Caco-2 (cell line): ENCODE data around the gene CARD16. TPM values are rescaled to one million over a fixed set of nuclear protein-coding genes. Genes with fewer than 3 reads are reported as not detected.
"Not testable (repeated sequence)": the region's sequence is repeated elsewhere in the genome, so short reads cannot be mapped to it uniquely, and the experiment has no call there.

Experiments
- BruUV-seq: library from RNA; stranded (reverse); fragments of 400-500 nt; replicated peaks from 2 replicates; lab custom pipeline; 2021; lab: Mats Ljungman, UMichigan
- CTCF ChIA-PET: fragments of 300-600 bp; sonication (Branson Sonifier 250); formaldehyde crosslinking; loops from one replicate; lab custom pipeline; 2022; ENCODE audit warnings: antibody characterized with exemption; lab: Charles Lee
- POLR2A ChIA-PET: fragments of 300-600 bp; sonication (Branson Sonifier 250); formaldehyde crosslinking; loops from one replicate; lab custom pipeline; 2022; ENCODE audit warnings: antibody characterized with exemption; lab: Charles Lee
- DNase-seq, 2 experiments: peaks; one replicate each; pipeline versions ENCODE4 v3.0.0 to v3.0.0-alpha.2; 2020 to 2022
- H3K27me3 ChIP-seq: replicated peaks from 2 replicates; pipeline ENCODE4 v1.6.0; 2011; ENCODE audit warnings: low read length; ENCODE audit not compliant: control insufficient read depth, insufficient read depth
- H3K36me3 ChIP-seq: 2 replicates; pipeline ENCODE4 v1.5.1; 2011; ENCODE audit warnings: low read length; ENCODE audit not compliant: control insufficient read depth, insufficient read depth
- H3K4me1 ChIP-seq: fragments of 250-450 bp; sonication (Bioruptor Pico); 2 replicates; pipeline ENCODE4 v1.5.1; 2020; ENCODE audit warnings: mild to moderate bottlenecking
- H3K4me3 ChIP-seq: 2 replicates; pipeline ENCODE4 v1.5.1; 2011; ENCODE audit warnings: low read depth, mild to moderate bottlenecking, control low read depth, low read length
- H3K9me3 ChIP-seq: fragments of 250-450 bp; sonication (Bioruptor Pico); 2 replicates; pipeline ENCODE4 v1.5.1; 2020; ENCODE audit warnings: mild to moderate bottlenecking, moderate library complexity
- H3K27ac Mint-ChIP-seq: one replicate; pipeline ENCODE4 v1.8.0; 2022; ENCODE audit warnings: mixed read lengths; ENCODE audit not compliant: unreplicated experiment
- H3K27me3 Mint-ChIP-seq: one replicate; pipeline ENCODE4 v1.8.0; 2022; ENCODE audit warnings: mixed read lengths; ENCODE audit not compliant: insufficient read depth, unreplicated experiment
- H3K36me3 Mint-ChIP-seq: one replicate; pipeline ENCODE4 v1.8.0; 2022; ENCODE audit warnings: mild to moderate bottlenecking, mixed read lengths; ENCODE audit not compliant: insufficient read depth, unreplicated experiment
- H3K4me1 Mint-ChIP-seq: one replicate; pipeline ENCODE4 v1.8.0; 2022; ENCODE audit warnings: low read depth, mixed read lengths; ENCODE audit not compliant: unreplicated experiment
- H3K4me3 Mint-ChIP-seq: one replicate; pipeline ENCODE4 v1.8.0; 2022; ENCODE audit warnings: mild to moderate bottlenecking, moderate library complexity, mixed read lengths; ENCODE audit not compliant: unreplicated experiment
- H3K9me3 Mint-ChIP-seq: one replicate; pipeline ENCODE4 v1.8.0; 2022; ENCODE audit warnings: mixed read lengths; ENCODE audit not compliant: unreplicated experiment
- CTCF ChIP-seq, 2 experiments: fragments of 200-600 bp in 1 of 2; IDR thresholded peaks; 1 replicate in 1 of 2; 2 replicates in 1 of 2; pipeline versions ENCODE4 v1.5.1 to v1.8.0; 2011 to 2022; ENCODE audit warnings: antibody characterized with exemption in 1 of 2, control low read depth in 1 of 2, inconsistent platforms in 1 of 2, low read depth in 1 of 2, low read length in 1 of 2, mild to moderate bottlenecking in 1 of 2, moderate library complexity in 1 of 2; ENCODE audit not compliant: insufficient read depth in 1 of 2, severe bottlenecking in 1 of 2, unreplicated experiment in 1 of 2
- intact Hi-C: fragments of 100-400 bp; cut with micrococcal nuclease; formaldehyde crosslinking; loops from one replicate; pipeline ENCODE4 v1.10.0; 2022; ENCODE audit not compliant: unreplicated experiment
- total RNA-seq: library from RNA; stranded (reverse); gene quantifications from 2 replicates; pipeline ENCODE4 v1.2.3, GENCODE V29; 2022

CARD16 gene
- total RNA-seq, 1 experiment from 2014 or later: 1.5 TPM

- no peaks in the 10 kb centered on the region for H3K9me3 Mint-ChIP-seq
- Histone ChIP-seq H3K9me3 (no peaks in the 10 kb centered on the region), H3K4me3 (no peak overlapping the region), H3K36me3 (no peaks in the 10 kb centered on the region), H3K4me1 (no peaks in the 10 kb centered on the region), H3K27me3 (no peaks in the 10 kb centered on the region; the same call in 1 of the 2 replicates)
- POLR2A ChIA-PET: no interaction called here
- no peak overlapping the region for H3K4me3 Mint-ChIP-seq
- intact Hi-C loops: no loop called here
- H3K36me3 Mint-ChIP-seq: no peaks in the 10 kb centered on the region
- DNase-seq: no peak
- no peak for TF ChIP-seq CTCF (IDR thresholded peaks at IDR 0.05; ENCODE audit: insufficient read depth in 1 of 2, low read depth in 1 of 2, low read length in 1 of 2, severe bottlenecking in 1 of 2, unreplicated experiment in 1 of 2)
- H3K4me1 Mint-ChIP-seq: peaks cover 8% of the 10 kb centered on the region
- BruUV-seq: no TSS peak
- H3K27me3 Mint-ChIP-seq: no peaks in the 10 kb centered on the region
- CTCF ChIA-PET: no interaction called here
- H3K27ac Mint-ChIP-seq: no peak overlapping the region
Observed at GRCh38 chr11:105073456-105074165, 28.5 kb upstream of the CARD16 start.

- H3K27me3 ChIP-seq, BruUV-seq, DNase-seq, H3K4me1 ChIP-seq, H3K36me3 ChIP-seq, H3K27me3 Mint-ChIP-seq, H3K9me3 ChIP-seq, POLR2A ChIA-PET, H3K9me3 Mint-ChIP-seq, CTCF ChIA-PET, H3K36me3 Mint-ChIP-seq, intact Hi-C loops, H3K4me3 ChIP-seq, H3K4me3 Mint-ChIP-seq, H3K4me1 Mint-ChIP-seq, H3K27ac Mint-ChIP-seq: not testable (repeated sequence)
Observed at GRCh38 chr11:105072080-105072479, 26.9 kb upstream of the CARD16 start.

- no peaks in the 10 kb centered on the region for H3K9me3 ChIP-seq
- no TSS peak for BruUV-seq
- no peaks in the 10 kb centered on the region; the same call in 1 of the 2 replicates for H3K27me3 ChIP-seq
- Mint-ChIP-seq H3K36me3 (no peaks in the 10 kb centered on the region), H3K27me3 (no peaks in the 10 kb centered on the region), H3K27ac (no peak overlapping the region), H3K9me3 (no peaks in the 10 kb centered on the region), H3K4me1 (peaks cover 8% of the 10 kb centered on the region), H3K4me3 (no peak overlapping the region)
- H3K36me3 ChIP-seq: no peaks in the 10 kb centered on the region
- intact Hi-C loops: no loop called here
- no peak for TF ChIP-seq CTCF (IDR thresholded peaks at IDR 0.05; ENCODE audit: insufficient read depth in 1 of 2, low read depth in 1 of 2, low read length in 1 of 2, severe bottlenecking in 1 of 2, unreplicated experiment in 1 of 2)
- CTCF ChIA-PET: no interaction called here
- H3K4me1 ChIP-seq: no peaks in the 10 kb centered on the region
- POLR2A ChIA-PET: no interaction called here
- no peak overlapping the region for H3K4me3 ChIP-seq
- DNase-seq: no peak
Observed at GRCh38 chr11:105071089-105071732, 26.1 kb upstream of the CARD16 start.
